ENCODE data around the gene KLF2.
A peak's percentile ranks its signal among the peaks of the same experiment; 100 is the strongest.

The KLF2 gene

DNA sequence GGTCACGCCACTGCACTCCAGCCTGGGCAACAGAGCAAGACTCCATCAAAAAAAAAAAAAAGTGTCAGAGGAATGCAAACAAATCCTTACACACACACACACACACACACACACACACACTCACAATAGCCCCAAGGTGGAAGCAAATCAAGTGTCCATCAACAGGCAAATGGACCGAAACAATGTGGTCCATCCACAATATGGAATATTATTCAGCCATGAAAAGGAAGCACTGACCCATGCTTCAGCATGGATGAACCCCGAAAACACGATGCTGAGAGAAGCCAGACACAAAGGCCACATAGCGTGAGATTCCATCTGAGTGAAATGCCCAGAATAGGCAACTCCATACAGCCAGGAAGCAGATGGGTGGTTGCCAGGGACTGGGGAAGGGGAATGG is 16.5 kb upstream of the KLF2 start:
- no peak for DNase-seq

DNA sequence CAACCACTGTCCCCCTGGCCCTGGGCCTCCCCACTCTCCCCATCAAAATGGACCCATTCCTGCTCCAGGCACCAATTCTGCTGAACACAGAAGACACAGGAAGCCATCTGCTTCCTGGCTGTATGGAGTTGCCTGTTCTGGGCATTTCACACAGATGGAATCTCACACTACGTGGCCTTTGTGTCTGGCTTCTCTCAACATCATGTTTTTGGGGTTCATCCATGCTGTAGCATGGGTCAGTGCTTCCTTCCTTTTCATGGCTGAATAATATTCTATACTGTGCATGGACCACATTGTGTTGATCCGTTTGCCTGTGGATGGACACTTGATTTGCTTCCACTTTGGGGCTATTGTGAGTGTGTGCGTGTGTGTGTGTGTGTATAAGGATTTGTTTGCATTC is 15.0 kb upstream of the KLF2 start:
- DNase-seq = no peak

DNA sequence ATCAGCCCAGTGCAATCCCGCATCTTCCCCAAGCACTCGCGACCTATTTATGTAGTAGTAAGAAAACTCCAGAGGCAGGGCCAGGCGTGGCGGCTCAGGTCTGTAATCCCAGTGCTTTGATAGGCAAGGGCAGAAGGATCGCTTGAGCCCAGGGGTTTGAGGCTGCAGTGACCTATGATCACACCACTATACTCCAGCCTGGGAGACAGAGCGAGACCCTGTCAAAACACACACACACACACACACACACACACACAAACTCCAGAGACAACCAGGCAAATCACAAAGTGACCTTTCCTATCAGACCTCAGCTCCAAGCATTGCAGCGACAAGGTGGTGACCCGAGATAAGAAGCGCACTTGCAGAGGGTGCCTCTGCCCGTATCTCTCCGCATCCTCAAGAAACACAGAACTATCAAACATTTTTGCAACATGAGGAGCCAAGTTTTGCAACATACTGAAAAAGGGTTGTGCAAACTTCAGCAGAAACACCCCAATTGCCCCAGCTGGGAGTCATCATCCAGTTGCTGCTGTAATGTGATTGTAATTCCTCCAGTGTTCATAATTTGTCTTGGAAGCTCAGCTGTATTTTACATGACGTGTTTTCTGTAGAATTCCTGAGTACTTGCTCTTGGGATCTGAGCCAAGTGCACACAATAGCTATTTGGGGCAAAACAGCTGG is 8.7 kb upstream of the KLF2 start:
- DNase-seq = no peak

DNA sequence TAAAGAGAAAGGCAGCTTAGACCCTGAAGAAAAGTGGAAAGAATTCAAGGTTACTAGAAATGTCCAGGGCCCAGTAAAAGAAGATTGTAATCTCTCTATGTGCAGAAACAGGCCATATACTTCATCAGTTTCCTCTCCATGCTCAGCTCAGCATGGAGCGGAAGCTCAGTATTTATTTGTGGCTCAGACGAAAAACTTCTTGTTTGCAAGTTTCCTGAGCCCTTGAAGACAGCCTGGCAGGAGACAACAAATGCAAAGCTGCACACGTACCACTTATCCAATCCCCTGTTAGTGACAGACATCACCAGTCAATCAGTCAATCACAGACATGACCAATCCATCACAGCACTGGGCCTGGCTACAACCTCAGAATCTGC is 8.1 kb upstream of the KLF2 start:
- peak in 1 of 5 donors; percentile 25 for DNase-seq

DNA sequence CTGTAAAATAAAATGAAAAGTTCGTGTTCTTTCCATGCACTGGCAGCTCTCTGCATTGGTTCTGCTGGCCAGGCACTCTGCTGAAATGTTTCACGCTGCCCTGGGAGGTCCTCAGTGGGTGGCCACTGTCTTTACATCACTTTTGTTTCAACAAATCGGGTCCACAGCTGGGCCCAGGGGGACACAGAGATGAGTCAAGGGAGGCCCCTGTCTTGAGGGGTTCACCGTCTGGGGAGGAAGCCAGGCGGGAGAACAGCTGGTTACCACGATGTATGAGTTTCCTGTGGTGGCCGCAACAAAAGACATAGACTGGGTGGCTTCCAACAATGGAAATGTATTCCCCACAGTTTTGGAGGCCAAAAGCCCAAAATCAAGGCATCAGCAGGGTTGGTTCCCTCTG is 5.1 kb upstream of the KLF2 start:
- DNase-seq = no peak

DNA sequence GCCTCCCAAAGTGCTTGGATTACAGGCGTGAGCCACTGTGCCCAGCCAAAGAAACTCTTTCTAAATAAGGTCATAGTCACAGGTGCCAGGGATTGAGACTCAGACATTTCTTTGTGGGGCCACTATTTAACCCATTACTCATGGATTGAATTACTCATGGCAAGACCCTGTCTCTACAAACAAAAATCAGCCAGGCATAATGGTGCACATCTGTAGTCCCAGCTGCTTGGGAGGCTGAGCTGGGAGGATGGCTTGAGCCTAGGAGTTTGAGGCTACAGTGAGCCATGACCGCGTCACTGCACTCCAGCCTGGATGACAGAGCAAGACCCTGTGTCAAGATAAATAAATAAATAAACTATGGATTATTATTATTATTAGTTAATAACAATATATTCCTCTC is 3.6 kb upstream of the KLF2 start:
- no peak for DNase-seq

DNA sequence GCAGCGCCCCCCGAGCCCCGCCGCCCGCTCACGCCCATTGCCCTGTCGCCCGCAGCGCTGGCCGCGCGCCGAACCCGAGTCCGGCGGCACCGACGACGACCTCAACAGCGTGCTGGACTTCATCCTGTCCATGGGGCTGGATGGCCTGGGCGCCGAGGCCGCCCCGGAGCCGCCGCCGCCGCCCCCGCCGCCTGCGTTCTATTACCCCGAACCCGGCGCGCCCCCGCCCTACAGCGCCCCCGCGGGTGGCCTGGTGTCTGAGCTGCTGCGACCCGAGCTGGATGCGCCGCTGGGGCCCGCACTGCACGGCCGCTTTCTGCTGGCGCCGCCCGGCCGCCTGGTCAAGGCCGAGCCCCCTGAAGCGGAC is 518 bp downstream of the KLF2 start:
- DNase-seq = peak in 4 of 5 donors; percentile 30 to 60 (median 48)

DNA sequence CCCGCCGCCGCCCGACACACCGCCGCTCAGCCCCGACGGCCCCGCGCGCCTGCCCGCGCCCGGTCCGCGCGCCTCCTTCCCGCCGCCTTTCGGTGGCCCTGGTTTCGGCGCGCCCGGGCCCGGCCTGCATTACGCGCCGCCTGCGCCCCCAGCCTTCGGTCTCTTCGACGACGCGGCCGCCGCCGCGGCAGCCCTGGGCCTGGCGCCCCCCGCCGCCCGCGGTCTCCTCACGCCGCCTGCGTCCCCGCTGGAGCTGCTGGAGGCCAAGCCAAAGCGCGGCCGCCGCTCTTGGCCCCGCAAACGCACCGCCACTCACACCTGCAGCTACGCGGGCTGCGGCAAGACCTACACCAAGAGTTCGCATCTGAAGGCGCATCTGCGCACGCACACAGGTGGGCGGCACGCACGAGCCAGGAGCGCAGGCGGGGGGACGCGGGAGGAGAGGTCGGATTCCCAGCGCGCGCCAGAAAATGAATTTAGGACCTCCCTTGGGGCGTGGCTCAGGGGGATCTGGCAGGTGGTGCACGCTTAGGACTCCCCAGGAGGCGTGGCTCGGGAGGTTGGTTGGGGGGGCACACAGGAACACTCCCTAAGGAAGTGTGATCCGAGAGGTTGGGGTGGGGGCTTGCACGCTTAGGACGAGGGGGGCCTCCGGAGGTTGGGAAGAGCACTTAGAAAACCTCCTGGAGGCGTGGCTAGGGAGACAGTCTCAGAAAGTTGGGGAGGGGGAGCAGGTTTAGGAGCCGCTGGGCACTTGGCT is 1.2 kb downstream of the KLF2 start:
- DNase-seq = peak; percentile 38 to 64 (median 46)

DNA sequence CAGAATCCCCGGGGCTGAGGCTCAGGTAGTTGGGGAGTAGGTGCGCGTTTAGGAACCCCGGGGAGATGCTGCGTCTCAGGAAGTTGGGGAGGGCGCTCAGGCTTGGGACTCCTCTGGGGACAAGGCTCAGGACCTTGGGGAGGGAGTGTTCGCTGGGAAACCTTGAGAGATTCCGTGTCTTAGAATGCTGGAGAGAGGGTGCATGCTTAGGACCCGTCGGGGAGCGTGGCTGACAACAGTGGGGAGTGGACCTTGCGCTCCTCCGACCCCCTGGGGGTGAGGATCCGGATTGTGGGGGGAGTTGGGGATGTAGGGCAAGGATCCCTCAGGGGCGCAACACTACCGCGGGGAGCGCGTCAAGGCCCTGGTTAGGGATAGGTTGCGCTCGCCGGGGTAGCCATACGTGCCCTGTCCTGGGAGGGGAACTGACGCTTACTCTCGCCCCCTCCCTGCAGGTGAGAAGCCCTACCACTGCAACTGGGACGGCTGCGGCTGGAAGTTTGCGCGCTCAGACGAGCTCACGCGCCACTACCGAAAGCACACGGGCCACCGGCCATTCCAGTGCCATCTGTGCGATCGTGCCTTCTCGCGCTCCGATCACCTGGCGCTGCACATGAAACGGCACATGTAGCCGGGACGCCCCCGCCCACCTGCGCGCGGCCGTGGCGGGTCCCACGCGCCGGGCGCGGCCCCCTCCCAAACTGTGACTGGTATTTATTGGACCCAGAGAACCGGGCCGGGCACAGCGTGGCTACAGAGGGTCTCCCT is 2.0 kb downstream of the KLF2 start:
- peak in 4 of 5 donors; percentile 17 to 74 (median 35) for DNase-seq

DNA sequence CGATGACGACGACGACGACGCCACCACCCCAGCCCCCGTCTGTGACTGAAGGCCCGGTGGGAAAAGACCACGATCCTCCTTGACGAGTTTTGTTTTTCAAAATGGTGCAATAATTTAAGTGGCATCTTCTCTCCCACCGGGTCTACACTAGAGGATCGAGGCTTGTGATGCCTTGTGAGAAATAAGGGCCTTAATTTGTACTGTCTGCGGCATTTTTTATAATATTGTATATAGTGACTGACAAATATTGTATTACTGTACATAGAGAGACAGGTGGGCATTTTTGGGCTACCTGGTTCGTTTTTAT is 2.5 kb downstream of the KLF2 start:
- peak in 1 of 5 donors; percentile 19 for DNase-seq

DNA sequence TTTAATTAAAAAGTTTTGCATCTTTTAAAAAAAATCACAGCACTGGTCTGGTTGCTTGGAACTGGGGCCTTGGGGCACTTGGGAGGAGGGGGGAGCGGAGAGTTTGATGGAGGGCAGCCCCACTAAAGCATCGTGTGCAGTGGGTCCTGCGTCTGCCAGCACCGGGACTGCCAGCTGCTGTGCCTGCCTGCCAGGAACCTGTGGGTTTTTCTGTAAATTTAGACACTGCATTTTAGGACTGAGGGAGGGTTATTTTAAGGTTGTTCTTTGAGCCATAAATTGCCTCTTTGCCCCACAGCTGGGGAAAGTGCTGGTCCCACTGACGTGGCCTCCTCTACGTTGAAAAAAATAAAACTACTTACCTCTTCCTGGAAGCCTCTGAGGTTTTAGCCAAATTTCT is 2.9 kb downstream of the KLF2 start:
- peak in 1 of 5 donors; percentile 35 for DNase-seq

DNA sequence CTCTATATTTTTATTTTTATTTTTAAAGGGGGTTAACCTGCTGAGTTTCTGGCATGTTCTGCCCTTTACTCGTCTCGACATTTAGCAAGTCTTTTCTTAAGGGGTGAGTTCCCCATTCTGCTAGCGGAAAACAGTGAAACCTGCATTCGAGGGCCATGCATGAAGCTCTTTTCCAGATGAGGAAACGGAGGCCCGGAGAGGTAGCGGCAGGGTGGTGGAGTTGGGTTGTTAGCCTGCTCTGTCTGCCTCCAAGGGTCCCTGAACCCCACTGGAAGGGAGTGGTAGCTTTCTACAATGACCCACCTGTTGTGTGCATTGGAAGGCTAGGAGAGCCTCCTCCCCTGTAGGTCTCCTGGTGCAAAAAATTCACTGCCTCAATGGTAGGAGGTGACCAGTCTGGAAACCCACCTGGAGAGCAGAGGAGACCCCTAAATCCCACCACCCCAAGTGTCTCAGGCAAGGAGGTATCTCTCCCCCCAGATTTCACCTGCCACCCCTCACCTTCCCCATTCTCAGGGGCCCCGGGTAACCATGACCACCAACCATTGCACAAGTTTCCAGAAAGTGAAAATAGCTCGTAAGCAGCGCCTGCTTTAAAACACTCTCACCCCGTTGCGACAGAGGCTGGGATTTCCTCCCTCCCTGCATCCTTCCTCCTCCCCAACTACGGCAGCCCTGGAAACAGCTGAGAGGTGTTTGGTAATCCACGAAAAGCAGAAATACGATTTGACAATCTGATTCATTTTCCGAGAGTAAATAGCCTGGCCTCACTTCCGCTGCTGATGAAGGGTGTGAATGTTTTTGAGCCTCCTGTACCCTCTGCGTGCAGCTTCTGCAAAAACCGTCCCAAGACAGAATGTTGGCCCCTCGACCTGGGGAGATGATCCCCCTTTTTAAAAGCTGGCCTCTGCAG is 3.5 kb downstream of the KLF2 start:
- DNase-seq = peak; percentile 21 to 84 (median 57)

DNA sequence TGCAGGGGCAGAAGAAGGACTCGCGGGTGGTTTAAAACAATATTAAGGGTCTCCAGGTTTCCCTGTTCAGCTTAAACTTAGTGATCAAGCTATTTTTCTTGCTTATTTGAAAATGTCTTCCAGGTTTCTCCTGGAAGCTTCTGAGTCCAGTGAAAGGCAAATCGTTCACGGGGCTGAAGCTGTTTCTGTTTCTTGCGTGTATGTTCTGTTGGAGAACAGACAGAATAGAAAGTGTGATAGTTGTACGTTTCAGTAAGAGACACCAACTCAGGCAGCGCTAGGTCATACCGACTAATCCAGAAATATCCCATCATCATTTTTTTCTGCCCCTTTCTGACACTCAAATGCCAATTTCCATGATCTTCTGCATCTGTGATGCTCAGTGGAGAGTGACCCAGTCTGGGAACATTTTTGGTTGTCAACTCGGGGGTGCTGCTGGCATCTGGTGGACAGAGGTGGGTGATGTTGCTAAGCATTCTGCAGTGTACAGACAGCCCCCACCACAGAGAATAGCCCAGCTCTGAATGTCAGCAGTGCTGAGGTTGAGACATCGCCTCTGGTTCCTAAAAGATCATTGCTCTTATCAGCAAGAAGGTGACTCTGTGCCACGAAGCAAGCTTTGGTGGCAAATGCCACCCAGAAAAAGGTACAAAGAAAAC is 4.3 kb downstream of the KLF2 start:
- DNase-seq = peak; percentile 35 to 74 (median 63)

DNA sequence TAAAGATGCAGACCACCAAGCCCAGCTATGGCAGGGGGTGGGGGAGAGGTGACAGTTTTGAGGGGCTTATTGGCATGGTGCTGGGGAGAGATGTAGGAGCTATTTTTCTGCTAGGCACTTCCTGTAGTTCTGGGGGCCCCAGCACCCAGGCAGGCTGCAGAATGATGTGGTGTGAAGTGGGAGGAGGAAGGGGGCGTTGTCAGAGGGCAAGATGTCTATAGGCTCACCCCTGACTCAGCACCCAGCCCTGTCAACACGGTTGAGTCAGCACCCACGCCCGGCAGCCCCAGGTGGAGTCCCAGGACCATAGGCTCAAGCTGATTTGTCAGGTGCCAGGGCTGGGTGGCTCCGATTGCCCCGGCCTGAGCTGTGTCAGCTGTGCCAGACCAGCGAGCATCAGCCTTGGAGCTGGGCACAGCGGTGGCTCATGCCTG is 5.8 kb downstream of the KLF2 start:
- peak; percentile 89 to 97 (median 93) for DNase-seq

DNA sequence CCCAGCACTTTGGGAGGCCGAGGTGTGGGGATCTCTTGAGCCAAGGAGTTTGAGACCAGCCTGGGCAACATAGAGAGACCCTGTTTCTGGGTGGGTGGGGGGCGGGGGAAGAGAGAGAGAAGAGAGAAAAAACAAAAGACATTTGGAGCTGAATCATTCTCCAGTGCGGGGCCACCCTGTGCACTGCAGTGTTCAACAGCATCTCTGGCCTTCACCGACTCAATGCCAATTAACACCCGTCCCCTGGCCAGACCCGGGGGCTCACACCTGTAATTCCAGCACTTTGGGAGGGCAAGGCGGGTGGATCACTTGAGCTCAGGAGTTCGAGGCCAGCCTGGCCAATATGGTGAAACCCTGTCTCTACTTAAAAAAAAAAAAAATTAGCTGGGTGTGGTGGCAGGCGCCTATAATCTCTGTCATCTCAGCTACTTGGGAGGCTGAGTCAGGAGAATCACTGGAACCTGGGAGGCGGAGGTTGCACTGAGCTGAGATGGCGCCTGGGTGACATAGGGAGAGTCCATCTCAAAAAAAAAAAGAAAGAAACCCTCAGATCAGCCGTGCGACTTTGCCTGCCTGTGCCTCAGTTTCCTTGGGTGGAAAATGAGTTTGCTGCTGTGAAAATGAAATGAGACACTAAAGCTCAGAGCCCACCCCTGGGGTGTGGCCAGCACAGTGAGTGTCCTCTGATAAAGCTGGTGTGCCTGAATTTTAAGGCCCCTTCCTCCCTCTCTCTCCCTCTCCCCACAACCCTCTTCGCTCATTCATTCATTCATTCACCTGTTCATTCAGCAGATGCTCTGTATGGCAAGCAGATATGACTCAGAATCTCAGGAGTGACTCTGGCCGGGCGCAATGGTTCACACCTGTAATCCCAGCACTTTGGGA is 6.4 kb downstream of the KLF2 start:
- peak in 1 of 5 donors; percentile 34 for DNase-seq

DNA sequence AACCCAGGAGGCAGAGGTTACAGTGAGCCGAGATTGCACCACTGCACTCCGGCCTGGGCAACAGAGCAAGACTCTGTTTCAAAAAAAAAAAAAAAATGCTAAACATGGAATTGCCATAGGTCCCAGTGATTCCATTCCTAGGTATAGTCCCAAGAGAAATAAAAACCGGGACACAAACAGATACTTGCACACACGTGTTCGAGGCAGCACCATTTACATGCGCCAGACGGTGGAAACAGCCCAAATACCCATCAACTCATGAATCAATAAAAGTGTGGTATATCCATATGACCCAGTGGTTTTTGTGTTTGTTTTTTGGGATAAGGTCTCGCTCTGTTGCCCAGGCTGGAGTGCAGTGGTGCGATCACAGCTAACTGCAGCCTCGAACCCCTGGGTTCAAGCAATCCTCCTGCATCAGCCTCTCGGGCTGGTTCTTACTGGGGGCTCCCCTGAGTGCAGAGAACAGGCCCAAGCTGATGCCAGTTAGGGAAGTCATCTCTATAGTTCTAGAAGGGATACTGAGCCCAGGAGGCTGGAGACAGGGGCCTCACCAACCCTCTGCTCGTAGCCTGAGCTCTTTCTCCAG is 8.5 kb downstream of the KLF2 start:
- DNase-seq = no peak

DNA sequence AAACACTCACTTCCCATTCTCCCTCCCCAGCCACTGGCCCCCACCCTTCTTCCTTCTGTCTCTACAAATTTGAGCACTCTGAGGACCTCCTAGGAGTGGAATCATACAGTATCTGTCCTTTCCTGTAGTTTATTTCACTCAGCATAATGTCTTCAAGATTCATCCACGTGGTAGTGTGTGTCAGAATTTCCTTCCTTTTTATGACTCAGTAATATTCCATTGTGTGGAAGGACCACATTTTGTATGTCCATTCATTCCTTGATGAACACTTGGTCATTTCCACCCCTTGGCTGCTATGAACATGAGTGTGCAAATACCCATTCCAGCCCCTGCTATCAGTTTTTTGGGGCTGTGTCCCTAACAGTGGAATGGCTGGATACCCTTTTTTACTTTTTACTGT is 9.8 kb downstream of the KLF2 start:
- DNase-seq = no peak

DNA sequence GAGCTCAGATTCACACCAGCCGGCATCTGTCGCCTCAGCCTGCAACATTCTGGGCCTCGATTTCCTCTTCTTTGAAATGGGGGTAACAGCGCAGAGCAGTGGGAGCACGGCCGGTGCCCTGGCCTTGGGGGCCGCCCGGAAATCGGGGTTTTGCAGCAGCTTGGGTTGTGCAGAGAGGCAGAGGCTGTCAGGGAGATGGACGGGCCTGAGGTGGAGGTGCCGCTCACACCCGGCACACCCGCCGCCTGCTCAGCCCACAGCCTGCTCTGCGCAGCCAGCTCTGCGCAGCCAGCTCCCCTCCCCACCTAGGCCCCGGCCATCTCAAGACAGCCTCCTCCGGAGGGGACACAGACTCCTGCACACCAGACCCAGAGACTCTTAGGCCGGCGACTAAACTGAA is 10.6 kb downstream of the KLF2 start:
- no peak for DNase-seq

DNA sequence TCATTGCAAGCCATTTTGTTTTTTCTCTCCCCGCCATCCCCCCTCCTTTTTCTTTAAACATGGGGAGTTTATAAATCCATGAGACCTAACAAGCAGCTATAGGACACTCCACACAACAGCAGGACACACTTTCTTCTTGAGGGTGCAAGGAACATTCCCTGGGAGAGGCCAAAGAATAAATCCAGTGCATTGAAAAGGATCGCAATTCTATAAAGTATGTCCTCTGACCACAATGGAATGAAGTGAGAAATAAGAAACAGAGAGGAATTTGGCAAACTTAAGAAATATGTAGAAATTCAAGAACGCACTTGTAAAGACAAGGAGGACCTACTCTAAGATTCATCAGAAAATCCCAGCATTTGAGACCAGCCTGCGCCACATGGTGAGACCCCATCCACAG is 11.9 kb downstream of the KLF2 start:
- no peak for DNase-seq

DNA sequence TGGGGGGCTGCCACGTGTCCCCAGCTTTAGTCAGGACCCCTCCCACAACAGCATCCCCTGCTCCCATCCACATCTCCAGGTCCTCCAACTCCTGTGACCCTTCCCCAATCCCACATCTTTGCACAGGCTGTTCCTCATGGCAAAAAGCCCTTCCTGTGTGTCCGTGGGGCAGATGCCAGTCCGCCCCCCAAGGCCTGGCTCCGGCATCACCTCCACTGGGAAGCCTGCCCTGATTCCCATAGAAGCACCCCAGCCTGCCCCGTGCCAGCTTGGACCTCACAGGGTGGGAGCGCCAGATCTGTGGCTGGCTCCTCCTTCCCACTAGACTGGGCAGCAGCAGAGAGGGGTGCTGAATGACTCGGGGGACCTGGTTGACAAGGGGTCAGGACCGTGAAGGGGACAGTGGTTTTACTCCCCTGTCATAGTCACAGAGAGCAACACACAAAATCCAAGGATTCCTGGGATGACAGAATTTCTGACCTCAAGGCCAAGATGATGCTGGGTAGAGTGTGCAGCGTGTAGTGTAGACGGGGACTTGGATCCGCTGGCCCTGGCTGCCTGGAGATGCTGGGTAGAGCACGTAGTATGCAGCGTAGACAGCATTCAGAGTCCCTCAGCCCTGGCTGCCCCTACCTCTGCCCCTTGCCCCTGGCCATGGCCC is 13.3 kb downstream of the KLF2 start:
- DNase-seq = no peak

All from T-helper 1 cell (primary cell).